HUES64 (cell line): ENCODE results near the gene RNASET2.

Experiments
- H3K27ac ChIP-seq: 2 replicates; pipeline ENCODE4 v1.7.0; 2013; ENCODE audit warnings: low read depth, low read length, inconsistent platforms
- H3K27me3 ChIP-seq: 2 replicates; pipeline ENCODE4 v1.6.1; 2013; ENCODE audit warnings: mild to moderate bottlenecking, low read length; ENCODE audit not compliant: insufficient read depth
- H3K36me3 ChIP-seq: 2 replicates; pipeline ENCODE4 v1.6.1; 2013; ENCODE audit warnings: mild to moderate bottlenecking, low read length; ENCODE audit not compliant: insufficient read depth
- H3K4me1 ChIP-seq: 2 replicates; pipeline ENCODE4 v1.6.1; 2013; ENCODE audit warnings: mild to moderate bottlenecking, low read length, moderate library complexity; ENCODE audit not compliant: insufficient read depth
- H3K4me3 ChIP-seq: 2 replicates; pipeline ENCODE4 v1.5.1; 2013; ENCODE audit warnings: mild to moderate bottlenecking, low read length, moderate library complexity
- H3K9ac ChIP-seq: 2 replicates; pipeline ENCODE4 v1.6.1; 2013; ENCODE audit warnings: mild to moderate bottlenecking, low read depth, low read length
- H3K9me3 ChIP-seq: 2 replicates; pipeline ENCODE4 v1.6.1; 2013; ENCODE audit warnings: low read depth, low read length; ENCODE audit not compliant: insufficient read depth
- WGBS: fragments of 150-250, 120-280 bp; methylation state at CpG from one replicate; pipeline ENCODE4 v1.1.7; 2013; ENCODE audit warnings: missing lambda C conversion rate; 5-methylcytosine and 5-hydroxymethylcytosine counted together

Gene RNASET2

DNA sequence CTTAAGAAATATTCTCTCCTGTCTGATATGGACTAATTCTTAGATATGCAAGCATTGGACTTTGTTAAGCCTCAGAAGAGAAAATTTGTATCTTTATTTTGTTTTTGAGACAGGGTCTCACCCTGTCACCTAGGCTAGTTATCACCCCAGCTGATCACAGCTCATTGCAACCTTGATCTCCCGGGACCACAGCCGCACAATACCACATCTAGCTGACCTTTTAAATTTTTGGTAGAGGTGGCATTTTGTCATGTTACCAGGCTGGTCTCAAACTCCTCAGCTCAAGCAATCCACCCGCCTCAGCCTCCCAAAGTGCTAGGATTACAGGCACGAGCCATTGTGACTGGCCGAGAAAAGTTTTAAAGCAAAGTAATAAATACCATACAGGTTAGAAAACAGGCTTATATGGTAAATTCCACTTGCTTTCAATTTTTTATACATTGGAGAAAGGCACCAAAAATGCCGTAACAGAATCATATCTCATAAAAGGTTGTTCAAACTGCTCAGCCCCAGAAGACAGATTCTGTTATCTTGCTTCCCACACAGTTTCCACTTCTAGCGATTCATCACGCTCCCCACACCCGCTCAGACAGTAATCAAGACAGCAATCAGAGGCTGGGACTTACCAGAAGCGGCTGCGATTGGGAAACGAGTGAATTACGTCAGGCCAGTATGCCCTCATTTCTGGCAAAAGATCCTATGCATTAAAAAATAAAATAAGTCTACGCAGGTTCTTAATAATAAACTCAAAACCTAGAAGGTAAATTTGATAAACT lies 13.8 kb downstream of the RNASET2 start:
- H3K4me1 ChIP-seq = no peaks in the 10 kb centered on the region
- H3K4me3 ChIP-seq = no peak overlapping the region
- peaks cover 23% of the 10 kb centered on the region for H3K36me3 ChIP-seq
- no peak overlapping the region for H3K27ac ChIP-seq
- H3K27me3 ChIP-seq = no peaks in the 10 kb centered on the region
- no peaks in the 10 kb centered on the region for H3K9me3 ChIP-seq
- 92% methylated on average over 11 of the region's 14 CpGs for WGBS
- no peak overlapping the region for H3K9ac ChIP-seq

DNA sequence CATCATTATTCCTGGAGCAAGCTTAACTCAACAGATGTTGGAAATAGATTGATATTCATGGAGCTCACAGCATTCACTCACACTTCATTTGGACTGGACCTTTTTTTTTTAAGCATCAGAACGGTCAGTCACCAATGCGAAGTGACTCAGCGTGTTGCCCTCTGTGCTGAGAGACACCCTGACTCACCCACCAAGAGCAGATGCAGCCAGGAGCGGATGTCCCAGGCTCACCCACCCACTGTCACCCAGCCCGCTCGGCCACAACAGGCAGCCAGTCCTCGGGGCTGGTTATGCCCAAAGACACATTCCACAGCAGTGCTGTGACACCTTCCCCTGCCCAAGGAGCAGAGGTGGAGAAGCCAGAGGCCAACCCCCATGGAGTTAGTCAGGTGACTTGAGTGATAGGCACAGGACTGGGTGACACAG lies 15.7 kb downstream of the RNASET2 start:
- 85% methylated on average over 7 of the region's 7 CpGs for WGBS
- Histone ChIP-seq H3K4me1 (peaks cover 3% of the 10 kb centered on the region; the same call in 1 of the 2 replicates), H3K4me3 (no peak overlapping the region), H3K27me3 (no peaks in the 10 kb centered on the region), H3K9ac (no peak overlapping the region), H3K9me3 (no peaks in the 10 kb centered on the region), H3K36me3 (peaks cover 13% of the 10 kb centered on the region; the same call in 1 of the 2 replicates), H3K27ac (no peak overlapping the region)

DNA sequence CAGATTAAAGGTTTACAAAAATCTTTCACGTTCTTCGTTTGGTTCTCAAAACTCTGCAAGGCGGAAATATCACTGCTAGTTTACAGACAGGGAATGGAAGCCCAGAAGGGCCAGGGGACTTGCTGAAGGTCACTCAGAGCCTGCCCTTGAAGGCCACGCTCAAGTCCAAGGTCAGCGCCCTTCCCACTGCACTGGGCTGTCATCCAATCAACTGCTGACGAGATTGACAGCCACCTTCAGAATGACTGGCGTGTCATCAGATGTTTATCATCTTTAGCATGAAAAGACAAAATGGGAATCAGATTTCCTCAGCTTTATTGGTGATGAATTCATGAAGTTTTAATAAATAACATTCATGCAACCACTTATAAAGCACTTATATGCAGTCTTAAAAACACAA lies 16.5 kb downstream of the RNASET2 start:
- no peak overlapping the region for H3K4me3 ChIP-seq
- H3K4me1 ChIP-seq = peaks cover 3% of the 10 kb centered on the region; the same call in 1 of the 2 replicates
- WGBS = 94% methylated on average over 7 of the region's 7 CpGs
- H3K36me3 ChIP-seq = peaks cover 13% of the 10 kb centered on the region; the same call in 1 of the 2 replicates
- no peaks in the 10 kb centered on the region for H3K27me3 ChIP-seq
- no peak overlapping the region for H3K27ac ChIP-seq
- no peak overlapping the region for H3K9ac ChIP-seq
- H3K9me3 ChIP-seq = no peaks in the 10 kb centered on the region

DNA sequence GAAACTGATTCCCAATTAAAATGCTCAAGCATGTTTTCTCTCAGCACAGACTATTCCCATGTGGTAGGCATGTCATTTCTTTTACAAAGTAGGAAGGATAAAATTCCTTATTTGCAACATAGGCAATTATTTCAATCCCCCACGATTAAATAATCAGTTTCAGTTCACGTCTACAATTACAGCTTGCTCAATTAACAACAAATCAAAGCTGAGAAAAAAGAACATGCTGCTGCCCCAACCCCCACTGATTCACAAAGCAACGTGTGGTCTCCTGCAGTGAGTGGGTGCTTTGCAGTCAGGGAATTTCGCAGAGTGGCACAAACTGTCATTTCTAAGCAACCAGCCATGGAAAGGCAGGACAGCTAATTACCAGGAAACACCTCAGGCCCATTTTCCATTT lies 17.0 kb downstream of the RNASET2 start:
- peaks cover 3% of the 10 kb centered on the region; the same call in 1 of the 2 replicates for H3K4me1 ChIP-seq
- WGBS = 74% methylated on average over 4 of the region's 4 CpGs
- no peak overlapping the region for H3K9ac ChIP-seq
- no peak overlapping the region for H3K4me3 ChIP-seq
- no peak overlapping the region for H3K27ac ChIP-seq
- no peaks in the 10 kb centered on the region for H3K27me3 ChIP-seq
- peaks cover 13% of the 10 kb centered on the region; the same call in 1 of the 2 replicates for H3K36me3 ChIP-seq
- no peaks in the 10 kb centered on the region for H3K9me3 ChIP-seq

DNA sequence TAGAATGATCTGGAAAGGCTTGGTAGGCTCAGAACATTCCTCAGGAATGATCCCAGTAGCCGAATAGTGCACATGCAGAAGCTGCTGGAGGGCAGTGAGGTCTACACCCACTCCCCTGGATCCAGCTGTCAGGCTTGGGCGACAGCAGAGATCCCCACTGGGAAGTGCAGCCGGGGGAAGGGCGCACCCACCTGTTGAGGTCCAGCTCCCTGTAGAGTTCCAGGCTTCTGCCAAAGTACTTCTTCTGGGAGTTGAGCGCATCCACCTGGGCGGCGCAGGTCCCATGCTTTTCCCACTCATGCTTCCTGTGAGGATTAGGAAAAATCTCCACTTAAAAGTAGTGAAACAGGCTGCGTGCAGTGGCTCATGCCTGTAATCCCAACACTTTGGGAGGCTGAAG lies 17.6 kb downstream of the RNASET2 start:
- H3K27ac ChIP-seq = no peak overlapping the region
- H3K4me3 ChIP-seq = no peak overlapping the region
- no peaks in the 10 kb centered on the region for H3K27me3 ChIP-seq
- 92% methylated on average over 8 of the region's 8 CpGs for WGBS
- H3K36me3 ChIP-seq = peaks cover 13% of the 10 kb centered on the region; the same call in 1 of the 2 replicates
- no peaks in the 10 kb centered on the region for H3K9me3 ChIP-seq
- H3K9ac ChIP-seq = no peak overlapping the region
- peaks cover 3% of the 10 kb centered on the region; the same call in 1 of the 2 replicates for H3K4me1 ChIP-seq

DNA sequence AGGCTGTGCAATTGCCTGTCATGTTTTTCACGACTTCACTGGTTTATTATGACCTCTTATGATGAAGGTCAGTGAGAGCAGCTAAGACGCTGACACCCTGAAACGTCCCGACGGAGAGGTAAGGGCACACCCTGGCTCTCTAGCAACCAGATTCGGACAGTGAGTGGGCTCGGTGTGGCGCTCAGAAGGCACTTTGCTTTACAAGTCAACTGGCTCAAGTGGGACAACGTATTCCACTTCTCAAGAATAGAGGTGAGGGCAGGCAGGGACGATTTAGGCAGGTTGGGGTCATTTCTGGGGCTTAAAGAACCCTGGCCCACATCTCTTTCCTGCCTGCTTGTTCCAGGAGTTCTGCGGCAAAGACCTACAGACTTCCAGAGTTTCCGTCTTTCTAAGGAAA lies 18.2 kb downstream of the RNASET2 start:
- Histone ChIP-seq H3K9me3 (no peaks in the 10 kb centered on the region), H3K4me1 (peaks cover 3% of the 10 kb centered on the region; the same call in 1 of the 2 replicates), H3K27me3 (no peaks in the 10 kb centered on the region), H3K4me3 (no peak overlapping the region), H3K27ac (no peak overlapping the region), H3K9ac (no peak overlapping the region), H3K36me3 (peaks cover 10% of the 10 kb centered on the region; the same call in 1 of the 2 replicates)
- WGBS = 95% methylated on average over 12 of the region's 12 CpGs

DNA sequence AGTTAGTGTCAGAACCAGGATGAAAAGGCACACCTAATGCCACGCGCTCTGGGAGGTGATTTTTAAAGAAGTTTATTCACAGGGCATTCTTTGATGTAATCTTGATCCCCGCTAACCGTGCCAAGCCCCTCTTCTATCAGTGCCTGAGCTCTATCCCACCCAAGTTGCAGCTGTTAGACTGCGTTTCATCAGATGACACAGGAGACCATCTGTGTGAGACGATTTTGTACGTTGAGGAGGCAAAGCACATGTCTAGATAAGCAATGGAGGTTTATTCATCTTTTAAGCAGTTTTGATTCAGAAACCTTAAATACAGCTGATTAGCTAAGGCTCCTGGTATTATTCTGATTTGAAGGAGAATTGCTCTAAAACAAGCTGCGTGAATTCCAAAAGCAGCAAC lies 18.6 kb downstream of the RNASET2 start:
- H3K9me3 ChIP-seq = no peaks in the 10 kb centered on the region
- no peaks in the 10 kb centered on the region for H3K27me3 ChIP-seq
- H3K9ac ChIP-seq = no peak overlapping the region
- WGBS = 95% methylated on average over 8 of the region's 8 CpGs
- H3K27ac ChIP-seq = no peak overlapping the region
- peaks cover 10% of the 10 kb centered on the region; the same call in 1 of the 2 replicates for H3K36me3 ChIP-seq
- no peak overlapping the region for H3K4me3 ChIP-seq
- H3K4me1 ChIP-seq = peaks cover 3% of the 10 kb centered on the region; the same call in 1 of the 2 replicates

DNA sequence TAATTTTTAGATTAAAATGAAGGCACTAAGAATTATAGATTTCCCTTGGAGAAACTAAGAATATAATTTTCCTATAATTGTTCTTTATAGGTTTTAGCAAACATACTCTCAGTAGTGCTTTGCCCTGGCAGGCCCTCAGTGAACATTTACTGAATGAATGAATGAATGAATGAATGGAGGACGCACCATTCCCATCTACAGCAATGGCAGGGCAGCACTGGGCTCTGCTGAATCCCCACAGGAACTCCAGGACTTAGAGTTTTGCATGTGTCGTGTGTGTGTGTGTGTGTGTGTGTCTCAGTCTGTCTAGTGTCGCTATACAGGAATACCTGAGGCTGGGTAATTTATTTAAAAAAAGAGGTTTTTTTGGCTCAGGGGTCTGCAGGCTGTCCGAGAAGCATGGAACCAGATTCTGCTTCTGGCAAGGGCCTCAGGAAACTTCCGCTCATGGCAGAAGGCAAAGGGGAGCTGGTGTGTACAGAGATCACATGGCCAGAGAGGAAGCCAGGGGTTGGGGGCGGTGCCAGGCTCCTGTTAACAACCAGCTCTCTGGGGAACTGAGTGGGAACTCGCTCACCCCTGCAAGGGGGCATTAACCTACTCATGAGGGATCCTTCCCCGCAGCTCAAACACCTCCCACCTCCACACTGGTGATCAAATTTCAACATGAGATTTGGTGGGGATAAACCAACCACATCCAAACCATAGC lies 20.1 kb downstream of the RNASET2 start:
- H3K9me3 ChIP-seq = no peaks in the 10 kb centered on the region
- WGBS = 82% methylated on average over 8 of the region's 8 CpGs
- H3K27ac ChIP-seq = no peak overlapping the region
- H3K36me3 ChIP-seq = peaks cover 11% of the 10 kb centered on the region; the same call in 1 of the 2 replicates
- H3K27me3 ChIP-seq = no peaks in the 10 kb centered on the region
- H3K9ac ChIP-seq = no peak overlapping the region
- H3K4me3 ChIP-seq = no peak overlapping the region
- H3K4me1 ChIP-seq = peaks cover 3% of the 10 kb centered on the region; the same call in 1 of the 2 replicates

DNA sequence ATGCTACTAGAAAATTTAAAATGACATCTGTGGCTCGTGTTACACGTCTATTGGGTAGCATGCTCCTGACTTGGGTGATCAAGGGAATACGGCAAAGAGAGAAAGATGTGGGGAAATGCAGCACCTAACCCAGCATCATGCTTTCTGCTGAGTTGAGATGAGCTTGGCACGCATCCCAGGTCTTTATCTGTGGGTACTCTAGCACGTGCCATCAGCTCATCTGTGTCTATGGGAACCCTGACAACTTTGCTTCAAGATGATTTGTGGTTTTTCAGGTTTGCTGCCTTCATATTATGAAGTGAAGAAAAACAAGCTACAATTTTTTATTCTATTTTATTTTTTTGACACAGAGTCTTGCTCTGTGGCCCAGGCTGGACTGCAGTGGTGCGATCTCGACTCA lies 21.0 kb downstream of the RNASET2 start:
- Histone ChIP-seq H3K9me3 (no peaks in the 10 kb centered on the region), H3K4me1 (peaks cover 3% of the 10 kb centered on the region; the same call in 1 of the 2 replicates), H3K36me3 (peaks cover 11% of the 10 kb centered on the region; the same call in 1 of the 2 replicates), H3K4me3 (no peak overlapping the region), H3K27ac (no peak overlapping the region), H3K9ac (no peak overlapping the region), H3K27me3 (no peaks in the 10 kb centered on the region)
- WGBS = 96% methylated on average over 7 of the region's 7 CpGs

DNA sequence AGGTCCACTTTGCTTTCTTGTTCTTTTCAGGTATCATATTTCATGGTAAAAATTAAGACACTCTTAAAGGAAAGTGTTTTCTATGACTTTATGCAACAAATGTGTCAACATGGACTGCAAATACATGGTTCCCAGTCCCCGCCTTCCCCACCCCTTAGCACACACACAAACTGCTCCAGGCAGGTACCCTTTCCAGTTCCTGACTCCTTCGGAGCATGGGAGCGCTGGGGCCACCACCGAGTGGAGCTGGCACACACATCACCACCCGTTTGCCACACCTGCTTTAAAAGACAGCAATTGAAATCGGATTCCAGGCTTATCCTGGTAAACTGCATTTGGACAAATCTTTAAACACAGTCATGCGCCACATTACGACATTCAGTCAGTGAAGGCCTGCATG lies 22.2 kb downstream of the RNASET2 start:
- peaks cover 11% of the 10 kb centered on the region; the same call in 1 of the 2 replicates for H3K36me3 ChIP-seq
- no peaks in the 10 kb centered on the region for H3K9me3 ChIP-seq
- WGBS = 93% methylated on average over 8 of the region's 8 CpGs
- no peak overlapping the region for H3K27ac ChIP-seq
- no peak overlapping the region for H3K4me3 ChIP-seq
- H3K9ac ChIP-seq = no peak overlapping the region
- peaks cover 3% of the 10 kb centered on the region; the same call in 1 of the 2 replicates for H3K4me1 ChIP-seq
- no peaks in the 10 kb centered on the region for H3K27me3 ChIP-seq

DNA sequence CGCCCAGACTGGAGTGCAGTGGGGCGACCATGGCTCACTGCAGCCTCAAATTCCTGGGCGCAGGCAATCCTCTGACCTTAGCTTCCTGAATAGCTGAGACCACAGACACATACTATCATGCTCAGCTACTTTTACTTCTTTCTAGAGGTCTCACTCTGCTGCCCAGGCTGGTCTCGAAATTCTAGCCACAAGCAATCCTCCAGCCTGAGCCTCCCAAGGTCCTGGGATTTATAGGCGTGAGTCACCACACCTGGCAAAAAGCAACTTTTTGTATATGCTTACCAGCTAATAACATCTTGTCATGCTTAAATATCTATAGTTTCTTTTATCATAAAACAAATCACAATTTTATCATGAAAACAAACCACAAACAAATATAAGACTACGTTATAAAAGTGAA lies 23.0 kb downstream of the RNASET2 start:
- no peaks in the 10 kb centered on the region for H3K9me3 ChIP-seq

More for the DNA sequence above, 23.0 kb downstream of the RNASET2 start:
- H3K4me1 ChIP-seq = peaks cover 3% of the 10 kb centered on the region; the same call in 1 of the 2 replicates
- H3K36me3 ChIP-seq = peaks cover 11% of the 10 kb centered on the region; the same call in 1 of the 2 replicates
- H3K27me3 ChIP-seq = no peaks in the 10 kb centered on the region
- no peak overlapping the region for H3K27ac ChIP-seq
- WGBS = 95% methylated on average over 6 of the region's 6 CpGs
- H3K9ac ChIP-seq = no peak overlapping the region
- no peak overlapping the region for H3K4me3 ChIP-seq
